ENCODE results near the gene CYREN. TPM values are rescaled to one million over a fixed set of nuclear protein-coding genes. Genes with fewer than 3 reads are reported as not detected.

CYREN gene
- total RNA-seq, 1 experiment from 2014 or later: 33.1 TPM

DNA sequence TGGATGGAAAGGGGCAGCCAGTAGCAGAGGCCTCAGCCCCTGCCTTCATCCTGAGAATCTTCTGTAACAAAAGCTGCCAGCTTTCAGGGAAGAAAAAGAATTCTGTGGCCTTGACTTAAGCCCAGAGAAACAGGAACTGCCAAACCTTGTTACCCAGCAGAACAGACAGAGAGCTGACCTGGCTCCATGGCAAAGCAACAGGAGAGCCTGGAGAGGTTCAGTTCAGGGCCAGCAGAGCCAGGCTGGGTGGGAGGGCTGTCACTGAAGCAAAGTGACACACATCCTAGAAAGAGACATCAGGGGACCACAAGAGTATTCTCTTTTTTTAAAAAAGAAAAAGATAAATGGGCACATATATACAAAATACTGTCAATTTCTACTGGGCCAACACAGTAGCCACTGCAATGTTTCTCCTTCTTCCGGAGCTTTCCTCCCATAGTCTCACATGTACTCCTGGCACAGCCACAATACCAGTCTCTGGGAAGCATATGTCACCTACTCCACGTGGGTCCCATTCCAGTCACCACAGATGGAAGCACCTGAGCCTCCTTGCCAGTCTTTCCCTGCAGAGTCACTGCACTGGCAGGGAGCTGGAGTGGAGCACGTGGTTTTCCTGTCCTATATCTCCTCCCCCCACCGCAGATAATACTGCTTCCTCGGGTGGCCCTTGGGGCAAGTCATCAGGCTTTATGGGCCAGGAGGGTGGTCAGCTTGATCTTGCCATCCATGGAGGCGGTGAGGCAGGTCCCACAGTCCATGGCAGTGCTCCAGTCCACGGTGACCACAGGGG is 15.2 kb upstream of the CYREN start:
- Histone ChIP-seq H3K4me2 (ENCODE audit: low read depth, low read length, poor library complexity, severe bottlenecking) (no peak overlapping the region), H2AFZ (ENCODE audit: low read length) (no peak overlapping the region), H3K9me3 (ENCODE audit: low read length) (peaks cover 11% of the 10 kb centered on the region), H3K27me3 (ENCODE audit: low read length) (no peaks in the 10 kb centered on the region), H3K27ac (ENCODE audit: low read length) (no peak overlapping the region), H3K4me3 (ENCODE audit: low read length) (no peak overlapping the region), H3K9ac (ENCODE audit: low read length) (no peak overlapping the region), H3K79me2 (ENCODE audit: low read length) (no peaks in the 10 kb centered on the region), H3K36me3 (ENCODE audit: insufficient read depth, low read length) (peaks cover 34% of the 10 kb centered on the region), H4K20me1 (ENCODE audit: insufficient read depth, low read depth, low read length) (no peaks in the 10 kb centered on the region), H3K9me2 (replicated peaks; ENCODE audit: insufficient read depth, low read length) (no peaks in the 10 kb centered on the region), H3K4me1 (ENCODE audit: low read length) (peaks cover 8% of the 10 kb centered on the region)
- DNase-seq: no peak

DNA sequence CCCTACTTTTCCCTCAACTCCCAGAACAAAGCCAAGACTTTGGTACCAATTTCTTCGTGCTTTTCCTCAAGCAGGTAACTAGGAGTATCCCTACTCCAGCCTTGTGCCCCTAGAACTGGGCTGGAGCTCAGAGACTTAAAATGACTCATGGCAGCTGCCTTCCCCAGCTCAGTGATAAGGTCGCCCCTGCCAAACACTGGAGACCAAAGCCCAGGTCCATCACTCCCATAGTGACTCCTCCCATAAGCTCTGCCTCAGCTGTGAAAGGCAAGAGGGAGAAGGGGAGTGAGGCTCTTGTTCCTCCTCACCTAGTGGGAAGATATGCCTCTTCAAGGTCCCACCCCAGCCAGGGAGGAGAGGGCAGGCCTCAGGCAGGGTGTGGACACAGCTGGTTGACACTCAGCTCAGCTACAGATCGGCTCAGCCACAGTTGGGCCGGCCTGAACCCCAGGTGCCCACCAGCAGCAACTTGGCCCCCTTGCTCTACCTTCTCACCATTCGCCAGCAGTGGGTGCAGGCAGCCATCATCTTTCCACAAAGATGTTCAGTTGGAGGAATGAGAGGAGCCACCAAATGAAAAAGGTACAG is 13.8 kb upstream of the CYREN start:
- DNase-seq: no peak
- Histone ChIP-seq H3K27ac (ENCODE audit: low read length) (no peak overlapping the region), H3K36me3 (ENCODE audit: insufficient read depth, low read length) (peaks cover 35% of the 10 kb centered on the region), H3K4me2 (ENCODE audit: low read depth, low read length, poor library complexity, severe bottlenecking) (no peak overlapping the region), H3K4me1 (ENCODE audit: low read length) (no peaks in the 10 kb centered on the region; the same call in 1 of the 2 replicates), H3K4me3 (ENCODE audit: low read length) (no peak overlapping the region), H3K27me3 (ENCODE audit: low read length) (no peaks in the 10 kb centered on the region), H4K20me1 (ENCODE audit: insufficient read depth, low read depth, low read length) (no peaks in the 10 kb centered on the region), H3K9ac (ENCODE audit: low read length) (no peak overlapping the region), H3K79me2 (ENCODE audit: low read length) (no peaks in the 10 kb centered on the region), H3K9me3 (ENCODE audit: low read length) (peaks cover 15% of the 10 kb centered on the region), H2AFZ (ENCODE audit: low read length) (no peak overlapping the region), H3K9me2 (replicated peaks; ENCODE audit: insufficient read depth, low read length) (no peaks in the 10 kb centered on the region)

DNA sequence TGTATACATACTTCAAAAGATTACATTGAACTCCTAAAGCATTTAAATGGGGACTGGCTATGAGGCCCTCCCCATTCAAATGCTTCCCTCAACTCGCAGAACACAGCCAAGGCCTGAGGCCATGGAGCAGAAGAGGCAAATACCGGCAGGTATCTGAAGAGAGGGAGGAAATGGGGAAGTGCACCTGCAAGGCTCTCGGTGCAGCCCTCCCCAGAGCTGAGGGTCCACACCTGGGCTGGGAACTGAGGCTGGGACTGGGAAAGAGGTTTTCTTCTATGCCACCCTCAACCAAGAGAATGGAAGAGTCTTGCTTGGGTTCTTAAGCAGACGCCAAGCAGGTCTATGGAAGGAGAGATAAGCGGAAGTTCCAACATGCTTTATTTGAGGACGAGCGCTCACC is 13.0 kb upstream of the CYREN start:
- Histone ChIP-seq H3K9ac (ENCODE audit: low read length) (no peak overlapping the region), H4K20me1 (ENCODE audit: insufficient read depth, low read depth, low read length) (no peaks in the 10 kb centered on the region), H3K4me1 (ENCODE audit: low read length) (no peaks in the 10 kb centered on the region), H2AFZ (ENCODE audit: low read length) (no peak overlapping the region), H3K4me3 (ENCODE audit: low read length) (no peak overlapping the region), H3K9me3 (ENCODE audit: low read length) (peaks cover 15% of the 10 kb centered on the region), H3K9me2 (replicated peaks; ENCODE audit: insufficient read depth, low read length) (no peaks in the 10 kb centered on the region), H3K27me3 (ENCODE audit: low read length) (no peaks in the 10 kb centered on the region), H3K4me2 (ENCODE audit: low read depth, low read length, poor library complexity, severe bottlenecking) (no peak overlapping the region), H3K27ac (ENCODE audit: low read length) (no peak overlapping the region), H3K36me3 (ENCODE audit: insufficient read depth, low read length) (peaks cover 35% of the 10 kb centered on the region), H3K79me2 (ENCODE audit: low read length) (no peaks in the 10 kb centered on the region)
- no peak for DNase-seq

DNA sequence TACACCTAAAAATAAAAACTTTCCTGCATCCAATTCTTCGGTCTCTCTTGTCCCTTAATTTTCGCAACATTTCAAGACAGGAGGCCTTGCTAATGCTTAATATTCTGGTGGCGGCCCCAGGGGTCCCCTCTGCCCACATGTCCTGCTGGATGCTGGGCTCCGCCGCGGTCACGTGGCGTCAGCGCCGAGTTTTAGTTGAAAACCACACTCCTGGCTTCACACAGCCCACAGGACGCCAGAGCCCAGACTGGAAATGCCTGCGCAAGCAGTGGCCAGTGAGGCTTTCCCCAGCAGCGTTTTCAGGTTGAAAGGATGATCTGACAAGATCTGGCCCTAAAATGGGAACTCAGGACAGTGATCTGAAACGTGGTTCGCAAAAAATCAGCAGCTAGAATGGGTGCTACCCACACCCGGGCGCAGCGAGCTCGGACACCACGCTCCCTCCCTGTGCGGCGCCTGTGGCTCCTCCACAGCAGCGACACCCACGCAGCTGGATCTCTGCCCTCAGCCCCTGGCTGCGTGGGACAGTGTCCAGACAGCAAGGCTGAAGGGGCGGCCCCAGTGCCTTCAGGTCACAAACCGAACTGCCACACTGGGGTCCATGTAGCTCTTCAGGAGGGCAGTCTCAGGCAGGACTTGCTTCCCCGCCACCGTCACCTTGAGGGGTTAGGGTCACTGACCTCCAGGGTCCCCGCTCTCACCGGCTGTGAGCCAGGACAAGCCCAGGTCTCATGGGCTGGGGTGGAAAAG is 11.6 kb upstream of the CYREN start:
- no peak overlapping the region for H3K4me2 ChIP-seq (ENCODE audit: low read depth, low read length, poor library complexity, severe bottlenecking)
- H3K4me3 ChIP-seq (ENCODE audit: low read length): no peak overlapping the region
- H2AFZ ChIP-seq (ENCODE audit: low read length): no peak overlapping the region
- no peak overlapping the region for H3K9ac ChIP-seq (ENCODE audit: low read length)
- DNase-seq: no peak
- H3K79me2 ChIP-seq (ENCODE audit: low read length): no peaks in the 10 kb centered on the region
- no peaks in the 10 kb centered on the region for H3K4me1 ChIP-seq (ENCODE audit: low read length)
- H3K27me3 ChIP-seq (ENCODE audit: low read length): no peaks in the 10 kb centered on the region
- no peaks in the 10 kb centered on the region for H3K9me2 ChIP-seq (replicated peaks; ENCODE audit: insufficient read depth, low read length)
- H3K36me3 ChIP-seq (ENCODE audit: insufficient read depth, low read length): peaks cover 35% of the 10 kb centered on the region
- no peaks in the 10 kb centered on the region for H4K20me1 ChIP-seq (ENCODE audit: insufficient read depth, low read depth, low read length)
- H3K9me3 ChIP-seq (ENCODE audit: low read length): peaks cover 15% of the 10 kb centered on the region
- H3K27ac ChIP-seq (ENCODE audit: low read length): no peak overlapping the region

DNA sequence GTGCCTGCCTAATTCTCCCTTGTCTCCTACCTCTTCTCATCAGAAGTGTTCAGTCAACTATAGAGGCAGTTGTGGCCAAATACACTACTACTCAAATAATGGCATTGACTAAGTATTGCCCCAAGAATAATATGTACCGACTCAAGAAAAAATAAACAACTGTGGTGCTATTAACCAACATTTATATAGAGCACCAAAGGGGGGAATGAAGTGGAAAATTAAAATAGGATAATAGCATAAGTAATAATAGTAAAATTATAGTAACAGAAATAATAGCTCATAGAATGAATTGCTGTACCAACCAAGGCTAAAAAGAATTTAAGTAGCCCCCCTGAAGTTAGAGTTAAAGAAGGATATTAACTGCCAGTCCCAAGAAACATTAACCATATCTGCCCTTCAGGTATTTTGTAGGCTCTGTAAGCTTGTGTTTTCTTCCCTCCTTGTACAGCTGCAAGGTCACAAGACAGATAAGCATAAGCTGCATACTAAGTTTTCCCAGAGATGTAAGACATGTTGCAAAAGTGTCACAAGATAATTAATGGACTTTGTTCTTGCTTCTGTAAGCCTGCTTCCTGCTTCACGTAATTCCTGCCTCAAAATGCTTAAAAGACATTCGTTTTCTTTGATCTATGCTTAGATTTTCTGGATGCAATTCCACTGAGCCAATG is 10.9 kb upstream of the CYREN start:
- H3K4me2 ChIP-seq (ENCODE audit: low read depth, low read length, poor library complexity, severe bottlenecking): no peak overlapping the region

DNA sequence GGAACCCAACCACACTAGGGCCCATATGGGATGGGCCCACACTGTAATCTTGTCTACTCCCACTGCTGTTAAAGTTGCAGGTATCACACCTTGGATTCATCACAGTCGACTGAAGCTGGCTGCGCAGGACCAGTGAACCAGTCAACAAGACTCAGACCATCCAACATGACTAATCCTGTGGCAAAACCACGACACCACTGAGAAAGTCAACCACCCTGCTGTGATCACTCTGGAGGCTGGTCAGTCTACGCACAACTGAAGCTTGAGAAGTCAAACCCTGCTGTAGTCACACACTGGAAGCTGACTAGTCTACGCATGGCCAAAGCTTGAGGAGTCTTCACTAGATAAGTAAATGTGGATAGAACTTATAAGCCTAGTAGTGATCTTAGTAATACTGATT is 9.6 kb upstream of the CYREN start:
- Histone ChIP-seq H3K27me3 (ENCODE audit: low read length) (no peaks in the 10 kb centered on the region), H3K9me2 (replicated peaks; ENCODE audit: insufficient read depth, low read length) (no peaks in the 10 kb centered on the region), H3K9ac (ENCODE audit: low read length) (no peak overlapping the region), H3K4me2 (ENCODE audit: low read depth, low read length, poor library complexity, severe bottlenecking) (no peak overlapping the region), H4K20me1 (ENCODE audit: insufficient read depth, low read depth, low read length) (no peaks in the 10 kb centered on the region), H3K9me3 (ENCODE audit: low read length) (peaks cover 15% of the 10 kb centered on the region), H3K27ac (ENCODE audit: low read length) (no peak overlapping the region), H3K36me3 (ENCODE audit: insufficient read depth, low read length) (peaks cover 31% of the 10 kb centered on the region), H2AFZ (ENCODE audit: low read length) (no peak overlapping the region), H3K4me1 (ENCODE audit: low read length) (no peaks in the 10 kb centered on the region), H3K4me3 (ENCODE audit: low read length) (no peak overlapping the region), H3K79me2 (ENCODE audit: low read length) (no peaks in the 10 kb centered on the region)
- no peak for DNase-seq

More for the DNA sequence above, 10.9 kb upstream of the CYREN start:
- Histone ChIP-seq H3K9me2 (replicated peaks; ENCODE audit: insufficient read depth, low read length) (no peaks in the 10 kb centered on the region), H4K20me1 (ENCODE audit: insufficient read depth, low read depth, low read length) (no peaks in the 10 kb centered on the region), H3K9ac (ENCODE audit: low read length) (no peak overlapping the region), H2AFZ (ENCODE audit: low read length) (no peak overlapping the region), H3K27me3 (ENCODE audit: low read length) (no peaks in the 10 kb centered on the region), H3K36me3 (ENCODE audit: insufficient read depth, low read length) (peaks cover 35% of the 10 kb centered on the region), H3K9me3 (ENCODE audit: low read length) (peaks cover 15% of the 10 kb centered on the region), H3K4me3 (ENCODE audit: low read length) (no peak overlapping the region), H3K27ac (ENCODE audit: low read length) (no peak overlapping the region), H3K79me2 (ENCODE audit: low read length) (no peaks in the 10 kb centered on the region), H3K4me1 (ENCODE audit: low read length) (no peaks in the 10 kb centered on the region)
- DNase-seq: no peak

DNA sequence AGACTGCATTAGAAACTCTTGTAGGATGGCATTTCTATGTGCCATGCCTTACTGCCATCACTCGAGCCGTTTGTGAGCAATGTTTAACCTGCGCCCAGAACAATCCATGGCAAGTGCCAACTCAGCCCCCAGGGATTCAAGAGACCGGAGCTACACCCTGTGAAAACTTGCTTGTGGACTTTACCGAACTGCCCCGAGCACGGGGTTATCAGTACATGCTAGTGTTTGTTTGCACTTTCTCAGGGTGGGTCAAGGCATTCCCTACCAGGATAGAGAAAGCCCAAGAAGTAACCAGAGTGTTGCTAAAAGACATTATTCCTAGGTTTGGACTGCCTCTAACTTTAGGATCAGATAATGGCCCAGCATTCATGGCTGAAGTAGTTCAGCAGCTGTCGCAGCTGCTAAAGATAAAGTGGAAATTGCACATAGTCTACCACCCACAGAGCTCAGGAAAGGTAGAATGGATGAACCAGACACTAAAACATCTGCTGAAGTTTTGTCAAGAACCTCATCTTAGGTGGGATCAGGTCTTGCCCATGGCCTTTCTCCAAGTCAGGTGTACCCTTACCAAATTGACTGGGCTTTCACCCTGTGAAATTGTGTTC is 8.9 kb upstream of the CYREN start:
- Histone ChIP-seq H3K27ac (ENCODE audit: low read length) (no peak overlapping the region), H3K9ac (ENCODE audit: low read length) (no peak overlapping the region), H4K20me1 (ENCODE audit: insufficient read depth, low read depth, low read length) (no peaks in the 10 kb centered on the region), H2AFZ (ENCODE audit: low read length) (no peak overlapping the region), H3K27me3 (ENCODE audit: low read length) (no peaks in the 10 kb centered on the region), H3K36me3 (ENCODE audit: insufficient read depth, low read length) (peaks cover 30% of the 10 kb centered on the region), H3K9me3 (ENCODE audit: low read length) (peaks cover 15% of the 10 kb centered on the region), H3K4me2 (ENCODE audit: low read depth, low read length, poor library complexity, severe bottlenecking) (no peak overlapping the region), H3K4me1 (ENCODE audit: low read length) (no peaks in the 10 kb centered on the region), H3K79me2 (ENCODE audit: low read length) (no peaks in the 10 kb centered on the region), H3K4me3 (ENCODE audit: low read length) (no peak overlapping the region), H3K9me2 (replicated peaks; ENCODE audit: insufficient read depth, low read length) (no peaks in the 10 kb centered on the region)
- no peak for DNase-seq
